Adrenal gland (tissue), 5 donors: ENCODE results near the gene TIGD2.

Experiments used
- CTCF ChIP-seq, 6 experiments: fragments of 450-650 bp in 4 of 6; fragments of 200-600 bp in 2 of 6; sonication (generic) in 1 of 6; IDR thresholded peaks; 1 replicate in 5 of 6; 2 replicates in 1 of 6; pipeline versions ENCODE4 v1.5.1 to v1.8.0; 2016 to 2021; ENCODE audit warnings: antibody characterized with exemption in 6 of 6, mild to moderate bottlenecking in 2 of 6, moderate library complexity in 1 of 6
- POLR2A ChIP-seq, 2 donors: fragments of 450-650 bp; IDR thresholded peaks; one replicate each; pipeline ENCODE4 v1.6.1; 2017; ENCODE audit warnings: antibody characterized with exemption in 2 of 2, mild to moderate bottlenecking in 2 of 2, moderate library complexity in 1 of 2
- donor health status: DM: no; HTN: no; CAD: no.

GRCh38 chr4:89077761-89078160 lies 33.6 kb upstream of the TIGD2 start:
- no peak for TF ChIP-seq CTCF (IDR thresholded peaks at IDR 0.05)
- no peak for TF ChIP-seq POLR2A (IDR thresholded peaks at IDR 0.05)
